Right ventricle myocardium superior (tissue), 1 donor: Measurements from ENCODE around the gene TASL. TPM values are rescaled to one million over a fixed set of nuclear protein-coding genes. Genes with fewer than 3 reads are reported as not detected.
"Not testable (repeated sequence)": the region's sequence is repeated elsewhere in the genome, so short reads cannot be mapped to it uniquely, and the experiment has no call there.

ENCODE experiments used
- ATAC-seq: fragments of 200-7000 bp; cut with Tn5 transposase; one replicate; pipeline ENCODE4 v1.9.1; 2020; ENCODE audit warnings: mild to moderate bottlenecking; ENCODE audit not compliant: poor library complexity
- DNase-seq: peaks from one replicate; pipeline ENCODE4 v3.0.0-alpha.2; 2020
- intact Hi-C: fragments of 100-400 bp; cut with DNase I; formaldehyde crosslinking; loops from one replicate; pipeline ENCODE4 v1.11.2; 2022
- total RNA-seq: library from RNA; stranded (reverse); fragmentation: NEBNext Ultra II Directional; extraction: Animal tissue kit (Norgen Biotek cat#: 25700); gene quantifications from one replicate; pipeline ENCODE4 v1.2.1, GENCODE V29; 2021
- donor health status: DM: no; HTN: yes; CAD: no; lungs with severe emphysema.

TASL gene
- total RNA-seq, 1 donor from 2014 or later = 0.30 TPM

DNA sequence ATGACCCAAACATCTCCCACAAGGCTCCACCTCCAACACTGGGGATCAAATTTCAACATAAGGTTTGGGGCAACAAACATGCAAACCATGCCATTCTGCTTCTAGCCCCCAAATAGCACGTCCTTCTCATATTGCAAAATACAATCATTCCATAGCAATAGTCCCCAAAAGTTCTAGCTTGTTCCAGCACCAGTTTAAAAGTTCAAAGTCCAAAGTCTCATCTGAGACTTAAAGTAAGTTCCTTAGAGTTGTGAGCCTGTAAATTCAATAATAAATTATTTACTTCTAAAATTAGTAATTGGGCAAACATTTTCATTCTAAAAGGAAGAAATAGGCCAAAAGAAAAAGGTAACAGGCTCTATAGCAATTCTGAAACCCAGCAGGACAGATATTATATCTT, 8.9 kb upstream of the TASL start:
- DNase-seq = no peak
- no peak for ATAC-seq
- intact Hi-C loops = no loop called here

DNA sequence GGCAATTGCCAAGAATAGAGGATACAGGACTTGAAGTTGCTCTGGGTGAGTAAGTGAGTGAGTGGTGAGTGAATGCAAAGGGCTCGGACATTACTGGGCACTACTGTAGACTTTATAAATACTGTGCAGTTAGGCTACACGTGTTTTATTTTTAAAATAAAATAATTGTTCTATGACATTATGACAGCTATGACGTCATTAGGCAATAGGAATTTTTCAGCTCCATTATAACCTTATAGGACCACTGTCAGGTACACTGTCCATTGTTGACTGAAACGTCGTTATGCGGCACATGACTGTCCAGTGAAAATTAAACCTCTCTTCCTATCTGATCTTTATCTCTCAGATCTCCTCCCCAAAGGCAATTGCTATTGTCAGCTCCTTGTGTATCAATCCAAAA, 5.1 kb upstream of the TASL start:
- no peak for DNase-seq
- no peak for ATAC-seq
- intact Hi-C loops = no loop called here

DNA sequence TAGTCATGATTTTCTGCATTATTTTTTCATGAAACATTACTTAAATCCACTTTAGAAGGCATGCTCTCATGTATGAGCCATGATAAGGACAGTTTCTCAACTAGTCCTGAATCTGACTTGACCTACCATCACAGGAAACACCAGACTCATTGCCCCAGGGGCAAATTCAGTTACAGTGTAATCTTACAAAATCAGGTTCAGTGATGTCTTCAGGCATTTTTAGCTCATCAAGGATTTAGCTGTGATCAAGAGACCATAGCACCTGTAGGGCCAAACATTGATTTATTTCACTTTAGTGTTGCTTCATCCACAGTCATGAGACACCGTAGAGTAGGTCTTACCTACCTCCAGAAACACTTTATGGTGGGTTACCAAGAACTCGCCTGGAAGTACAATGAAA, 3.1 kb upstream of the TASL start:
- intact Hi-C loops = no loop called here
- no peak for ATAC-seq
- no peak for DNase-seq

DNA sequence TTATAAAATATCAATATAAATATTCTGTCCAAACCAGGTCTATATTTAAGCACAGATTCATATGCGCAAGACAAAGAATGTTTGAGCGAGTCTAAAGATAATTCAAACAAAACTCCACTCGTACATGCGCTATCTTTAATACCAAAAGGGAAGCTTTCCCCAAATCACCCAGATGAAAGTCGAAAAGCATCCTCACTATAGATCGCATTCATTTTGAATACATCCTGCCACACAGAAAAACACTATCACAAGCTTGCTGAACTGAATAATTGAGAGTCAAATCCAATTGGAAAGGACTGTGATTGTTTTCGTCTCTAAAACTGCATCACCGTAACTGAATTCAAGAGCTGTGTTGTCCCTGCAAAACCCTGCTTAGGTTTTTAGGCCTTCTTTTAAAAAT, 685 bp downstream of the TASL start:
- ATAC-seq (no peak), DNase-seq (no peak)
- intact Hi-C loops = loop anchor here (10.0 kb wide), 1 partner anchor 138 kb away; no protein-coding TSS in a partner anchor

GRCh38 chrX:30573125-30573524, 4.4 kb downstream of the TASL start:
- ATAC-seq = peak; percentile 15
- no peak for DNase-seq
- intact Hi-C loops = loop anchor here (10.0 kb wide), 1 partner anchor 142 kb away; no protein-coding TSS in a partner anchor

DNA sequence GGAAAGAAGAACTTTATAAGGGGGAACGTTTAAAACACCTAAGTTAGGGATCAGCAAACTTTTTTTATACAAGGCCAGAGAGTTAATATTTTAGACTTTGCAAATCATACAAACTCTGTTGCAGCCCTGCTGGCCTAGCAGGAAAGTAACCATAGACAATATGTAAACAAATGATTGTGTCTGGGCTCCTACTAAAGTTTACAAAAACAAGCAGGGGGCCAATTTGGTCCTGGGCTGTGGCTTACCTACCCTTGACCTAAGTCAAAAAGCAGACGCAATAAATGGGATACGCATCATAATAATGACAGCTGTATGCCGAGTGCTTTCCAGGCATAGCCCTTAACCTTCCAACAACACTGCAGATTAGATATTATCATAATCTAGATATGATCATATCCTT, 4.9 kb downstream of the TASL start:
- intact Hi-C loops = loop anchor here (10.0 kb wide), 1 partner anchor 142 kb away; no protein-coding TSS in a partner anchor
- DNase-seq (no peak), ATAC-seq (no peak)

DNA sequence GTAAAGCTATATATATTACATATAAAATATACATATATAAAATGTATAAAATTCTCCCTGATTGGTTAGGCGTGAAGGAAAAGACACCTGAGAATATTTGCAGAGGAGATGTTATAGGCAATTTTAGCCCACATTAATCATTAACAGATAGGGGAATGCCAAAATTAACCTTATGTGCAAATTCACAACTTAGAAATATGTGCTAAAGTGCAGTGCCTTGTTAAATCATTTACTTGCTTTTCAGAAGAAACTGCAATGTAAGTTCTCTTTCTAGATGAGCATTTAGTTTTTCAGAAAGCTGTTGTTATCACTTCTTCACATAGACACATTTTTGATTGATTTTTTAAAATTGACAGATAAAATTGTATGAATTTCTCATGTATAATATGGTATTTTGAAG, 5.6 kb downstream of the TASL start:
- ATAC-seq (no peak), DNase-seq (no peak)
- intact Hi-C loops = loop anchor here (10.0 kb wide), 1 partner anchor 143 kb away; no protein-coding TSS in a partner anchor

DNA sequence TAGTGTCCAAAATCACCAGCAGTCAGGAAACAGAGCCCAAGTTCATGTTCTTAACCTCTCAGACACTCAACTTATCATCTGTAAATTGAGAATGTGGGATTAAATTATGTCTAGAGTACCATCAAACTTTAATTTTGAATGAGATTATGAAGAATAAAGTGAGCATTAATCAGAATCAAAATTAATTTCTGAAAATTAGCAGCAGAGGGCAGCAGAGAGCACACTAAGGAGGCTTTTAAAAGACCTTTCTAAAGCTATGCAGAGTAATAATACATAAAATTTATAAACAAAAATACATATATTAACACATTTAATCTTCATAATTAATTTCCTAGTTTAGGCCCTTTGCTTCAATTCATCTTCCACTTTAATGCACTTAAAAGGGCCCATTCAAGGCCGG, 7.1 kb downstream of the TASL start:
- ATAC-seq (no peak), DNase-seq (no peak)
- intact Hi-C loops = loop anchor here (10.0 kb wide), 1 partner anchor 144 kb away; no protein-coding TSS in a partner anchor

- DNase-seq = no peak
- no peak for ATAC-seq
- intact Hi-C loops = no loop called here
These were observed 9.4 kb downstream of the TASL start for GRCh38 chrX:30568136-30568535.

GRCh38 chrX:30563070-30563469, 14.5 kb downstream of the TASL start:
- intact Hi-C loops, DNase-seq, ATAC-seq: not testable (repeated sequence)

GRCh38 chrX:30561191-30561590, 16.4 kb downstream of the TASL start:
- DNase-seq = no peak
- intact Hi-C loops = no loop called here
- peak; percentile 93 for ATAC-seq

DNA sequence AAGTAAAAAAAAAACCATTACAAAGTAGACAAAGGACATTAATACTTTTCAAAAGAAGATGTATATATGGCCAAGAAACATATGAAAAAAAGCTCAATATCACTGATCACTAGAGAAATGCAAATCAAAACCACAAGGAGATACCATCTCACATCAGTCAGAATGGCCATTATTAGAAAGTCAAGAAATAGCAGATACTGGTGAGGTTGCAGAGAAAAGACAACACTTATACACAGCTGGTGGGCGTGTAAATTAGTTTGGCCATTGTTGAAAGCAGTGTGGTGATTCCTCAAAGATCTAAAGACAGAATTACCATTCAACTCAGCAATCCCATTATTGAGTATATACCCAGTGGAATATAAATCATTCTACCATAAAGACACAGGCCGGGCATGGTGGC, 39.3 kb downstream of the TASL start:
- no peak for DNase-seq
- no peak for ATAC-seq
- intact Hi-C loops = no loop called here

GRCh38 chrX:30533835-30534234, 43.7 kb downstream of the TASL start:
- ATAC-seq = no peak
- intact Hi-C loops = no loop called here
- DNase-seq = no peak

DNA sequence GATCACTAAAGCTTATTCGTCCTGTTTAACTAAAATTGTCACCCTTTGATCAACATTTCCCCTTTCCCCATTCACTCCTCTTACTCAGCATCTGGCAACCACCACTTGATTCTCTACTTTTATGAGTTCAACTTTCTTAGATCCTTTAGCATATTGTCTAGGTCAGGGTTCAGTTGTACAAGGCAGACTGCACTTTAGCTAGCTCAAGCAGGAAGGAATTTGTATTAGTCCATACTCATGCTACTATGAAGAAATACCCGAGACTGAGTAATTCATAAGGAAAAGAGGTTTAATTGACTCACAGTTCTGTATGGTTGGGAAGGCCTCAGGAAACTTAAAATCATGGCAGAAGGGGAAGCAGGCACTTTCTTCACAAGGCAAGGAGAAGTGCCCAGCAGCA, 44.3 kb downstream of the TASL start:
- intact Hi-C loops = no loop called here
- ATAC-seq (no peak), DNase-seq (no peak)

GRCh38 chrX:30530606-30531005, 47.0 kb downstream of the TASL start:
- intact Hi-C loops = no loop called here

GRCh38 chrX:30525732-30526131, 51.8 kb downstream of the TASL start:
- ATAC-seq (peak; percentile 81), DNase-seq (no peak)
- intact Hi-C loops = no loop called here

More at GRCh38 chrX:30530606-30531005, 47.0 kb downstream of the TASL start:
- DNase-seq (no peak), ATAC-seq (no peak)

GRCh38 chrX:30521440-30522182, 56.0 kb downstream of the TASL start:
- ATAC-seq (no peak), DNase-seq (no peak)
- intact Hi-C loops = no loop called here

GRCh38 chrX:30513284-30513683, 64.3 kb downstream of the TASL start:
- DNase-seq (no peak), ATAC-seq (no peak)
- intact Hi-C loops = no loop called here
